DND-41 (cell line): ENCODE results near the gene PSMB9.

ENCODE experiments used
- EZH2 ChIP-seq: IDR thresholded peaks from 3 replicates; pipeline ENCODE4 v1.6.1; 2012; ENCODE audit warnings: borderline replicate concordance, low read depth, mild to moderate bottlenecking, moderate library complexity, low read length, inconsistent platforms; ENCODE audit not compliant: severe bottlenecking
- TF ChIP-seq, protein P1 (sequence below): IDR thresholded peaks from 2 replicates; pipeline ENCODE4 v1.5.1; 2012; ENCODE audit warnings: borderline replicate concordance, low read length, moderate library complexity, mild to moderate bottlenecking; ENCODE audit not compliant: poor library complexity, severe bottlenecking; ENCODE audit errors: extremely low read depth

DNA sequence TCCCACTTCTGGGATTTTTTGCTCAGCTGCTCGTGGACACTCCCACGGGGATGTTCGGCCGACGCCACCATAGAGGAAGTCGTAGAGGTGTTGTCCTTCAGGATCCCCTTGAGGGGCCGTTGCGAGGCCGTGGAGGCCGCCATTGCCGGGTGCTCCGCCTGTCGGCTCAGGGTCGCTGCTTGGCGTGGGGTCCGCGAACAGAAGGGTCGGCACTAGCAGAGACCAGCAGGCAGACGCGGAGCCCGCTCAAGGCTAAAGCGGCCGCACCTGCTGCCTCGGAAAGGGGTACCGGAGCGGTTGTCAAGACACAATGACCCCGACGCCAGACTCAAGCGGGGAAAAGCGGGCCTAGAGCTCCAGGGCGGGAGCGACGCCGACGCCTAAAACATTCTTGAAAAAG is 25.7 kb downstream of the PSMB9 start:
- TF ChIP-seq, protein P1, sequence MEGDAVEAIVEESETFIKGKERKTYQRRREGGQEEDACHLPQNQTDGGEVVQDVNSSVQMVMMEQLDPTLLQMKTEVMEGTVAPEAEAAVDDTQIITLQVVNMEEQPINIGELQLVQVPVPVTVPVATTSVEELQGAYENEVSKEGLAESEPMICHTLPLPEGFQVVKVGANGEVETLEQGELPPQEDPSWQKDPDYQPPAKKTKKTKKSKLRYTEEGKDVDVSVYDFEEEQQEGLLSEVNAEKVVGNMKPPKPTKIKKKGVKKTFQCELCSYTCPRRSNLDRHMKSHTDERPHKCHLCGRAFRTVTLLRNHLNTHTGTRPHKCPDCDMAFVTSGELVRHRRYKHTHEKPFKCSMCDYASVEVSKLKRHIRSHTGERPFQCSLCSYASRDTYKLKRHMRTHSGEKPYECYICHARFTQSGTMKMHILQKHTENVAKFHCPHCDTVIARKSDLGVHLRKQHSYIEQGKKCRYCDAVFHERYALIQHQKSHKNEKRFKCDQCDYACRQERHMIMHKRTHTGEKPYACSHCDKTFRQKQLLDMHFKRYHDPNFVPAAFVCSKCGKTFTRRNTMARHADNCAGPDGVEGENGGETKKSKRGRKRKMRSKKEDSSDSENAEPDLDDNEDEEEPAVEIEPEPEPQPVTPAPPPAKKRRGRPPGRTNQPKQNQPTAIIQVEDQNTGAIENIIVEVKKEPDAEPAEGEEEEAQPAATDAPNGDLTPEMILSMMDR, result no peak
- TF ChIP-seq EZH2, result no peak
